Fibroblast of pulmonary artery (primary cell): ENCODE data around the gene DNAJC5G.
"Not testable (repeated sequence)": the region's sequence is repeated elsewhere in the genome, so short reads cannot be mapped to it uniquely, and the experiment has no call there.

ENCODE experiments used
- DNase-seq: peaks from one replicate; pipeline ENCODE4 v3.0.0-alpha.2; 2010; ENCODE audit warnings: low read depth
- H3K4me3 ChIP-seq: replicated peaks from 2 replicates; pipeline ENCODE4 v1.5.1; 2011; ENCODE audit warnings: low read depth, mild to moderate bottlenecking, control low read depth, low read length, moderate library complexity
- CTCF ChIP-seq: IDR thresholded peaks from 2 replicates; pipeline ENCODE4 v1.5.1; 2011; ENCODE audit warnings: mild to moderate bottlenecking, control low read depth, low read length, inconsistent platforms; ENCODE audit errors: missing control alignments

Gene DNAJC5G

GRCh38 chr2:27316655-27317412 lies 41.6 kb downstream of the DNAJC5G start:
- DNase-seq: no peak
- no peak for TF ChIP-seq CTCF
- H3K4me3 ChIP-seq: no peak overlapping the region

- H3K4me3 ChIP-seq, DNase-seq: not testable (repeated sequence)
These were observed 44.6 kb downstream of the DNAJC5G start for GRCh38 chr2:27319839-27320238.

- peak overlapping the region; percentile 15 for H3K4me3 ChIP-seq
- peak; percentile 99 for DNase-seq
- TF ChIP-seq CTCF: peak; percentile 78
These were observed 45.8 kb downstream of the DNAJC5G start for GRCh38 chr2:27320958-27321543.

- no peak for DNase-seq
These were observed 47.1 kb downstream of the DNAJC5G start for GRCh38 chr2:27322301-27322765.

GRCh38 chr2:27322766-27323595 lies 47.7 kb downstream of the DNAJC5G start, which contains the start of gene MPV17:
TSS of gene MPV17 (minus strand) at chr2:27323097. CDS start at chr2:27322517, 580 bp downstream.
- peak; percentile 92 for DNase-seq
- no peak for TF ChIP-seq CTCF
- H3K4me3 ChIP-seq: peak within 1 kb of the TSS; percentile 92

More at GRCh38 chr2:27322301-27322765, 47.1 kb downstream of the DNAJC5G start:
- no peak for TF ChIP-seq CTCF
- H3K4me3 ChIP-seq: peak overlapping the region; percentile 92

- peak overlapping the region; percentile 92 for H3K4me3 ChIP-seq
- no peak for TF ChIP-seq CTCF
- no peak for DNase-seq
These were observed 48.5 kb downstream of the DNAJC5G start for GRCh38 chr2:27323596-27324285.

GRCh38 chr2:27324720-27325119 lies 49.5 kb downstream of the DNAJC5G start:
- H3K4me3 ChIP-seq: no peak overlapping the region
- no peak for TF ChIP-seq CTCF
- no peak for DNase-seq
